GM19468 (cell line): ENCODE results near the gene ERVK3-1.
A peak's percentile ranks its signal among the peaks of the same experiment; 100 is the strongest.
"Not testable (repeated sequence)": the region's sequence is repeated elsewhere in the genome, so short reads cannot be mapped to it uniquely, and the experiment has no call there.

ENCODE experiments used
- ATAC-seq: cut with Tn5 transposase; IDR thresholded peaks from one replicate; pipeline ENCODE4 v1.9.1; 2021; ENCODE audit warnings: mild to moderate bottlenecking, moderate library complexity, moderate number of reproducible peaks; ENCODE audit not compliant: unreplicated experiment; ENCODE audit errors: extremely low read depth

ERVK3-1 gene

GRCh38 chr19:58305065-58305931, at the start of gene ERVK3-1:
ERVK3-1 (plus strand) TSS chr19:58305377; CDS start chr19:58312169, 6,792 bp downstream.
- ATAC-seq: peak; percentile 91

- ATAC-seq: not testable (repeated sequence)
Observed at GRCh38 chr19:58258259-58258658, 46.9 kb upstream of the ERVK3-1 start.

- ATAC-seq: no peak
Observed at GRCh38 chr19:58261600-58261967, 43.6 kb upstream of the ERVK3-1 start.

GRCh38 chr19:58261968-58262921, 42.9 kb upstream of the ERVK3-1 start:
- ATAC-seq: no peak

GRCh38 chr19:58262922-58263296, 42.3 kb upstream of the ERVK3-1 start:
- ATAC-seq: no peak

- ATAC-seq: no peak
Observed at GRCh38 chr19:58265100-58265499, 40.1 kb upstream of the ERVK3-1 start.

GRCh38 chr19:58268344-58268743, 36.8 kb upstream of the ERVK3-1 start:
- no peak for ATAC-seq

- no peak for ATAC-seq
Observed at GRCh38 chr19:58274771-58275201, 30.4 kb upstream of the ERVK3-1 start.

GRCh38 chr19:58275564-58275963, 29.6 kb upstream of the ERVK3-1 start:
- no peak for ATAC-seq

- no peak for ATAC-seq
Observed at GRCh38 chr19:58277197-58277596, 28.0 kb upstream of the ERVK3-1 start.

GRCh38 chr19:58277748-58278540, 27.2 kb upstream of the ERVK3-1 start:
- no peak for ATAC-seq

GRCh38 chr19:58278541-58279041, 26.6 kb upstream of the ERVK3-1 start, which contains the start of gene ZNF8:
ZNF8 (plus strand) TSS chr19:58278955; CDS start chr19:58279082, 127 bp downstream.
- ATAC-seq: peak; percentile 87

- ATAC-seq: no peak
Observed at GRCh38 chr19:58279042-58279924, 25.9 kb upstream of the ERVK3-1 start.

- ATAC-seq: no peak
Observed at GRCh38 chr19:58279925-58280316, 25.3 kb upstream of the ERVK3-1 start.

- no peak for ATAC-seq
Observed at GRCh38 chr19:58284199-58284598, 21.0 kb upstream of the ERVK3-1 start.

GRCh38 chr19:58291943-58292342, 13.2 kb upstream of the ERVK3-1 start:
- ATAC-seq: no peak

GRCh38 chr19:58294743-58295374, 10.3 kb upstream of the ERVK3-1 start:
- no peak for ATAC-seq

- ATAC-seq: no peak
Observed at GRCh38 chr19:58296104-58296503, 9.1 kb upstream of the ERVK3-1 start.
